HG02970 (cell line): ENCODE results near the gene LAD1.

Experiments
- ATAC-seq: cut with Tn5 transposase; IDR thresholded peaks from one replicate; pipeline ENCODE4 v1.9.1; 2021; ENCODE audit warnings: mild to moderate bottlenecking, moderate library complexity, moderate number of reproducible peaks; ENCODE audit not compliant: unreplicated experiment, low FRiP score

LAD1 gene

DNA sequence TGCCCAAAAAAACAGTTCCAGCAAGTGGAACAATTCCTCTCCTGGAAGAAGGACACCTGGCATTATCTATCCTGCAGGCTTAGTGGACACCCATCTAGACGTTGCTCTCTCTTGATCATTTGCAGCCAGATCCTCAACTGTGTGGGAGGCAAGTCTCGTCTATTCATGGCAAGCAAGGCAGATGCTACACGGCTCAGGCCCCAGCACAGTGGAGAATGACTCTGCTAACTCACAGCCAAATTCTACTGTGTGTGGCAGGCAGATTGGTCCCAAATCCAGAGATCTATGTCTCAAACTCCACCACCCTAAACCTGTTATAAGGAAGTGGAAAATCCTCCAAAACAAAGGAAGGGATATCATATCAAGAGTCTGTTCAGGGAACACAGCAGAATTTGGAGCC is 28.6 kb downstream of the LAD1 start:
- ATAC-seq: no peak

DNA sequence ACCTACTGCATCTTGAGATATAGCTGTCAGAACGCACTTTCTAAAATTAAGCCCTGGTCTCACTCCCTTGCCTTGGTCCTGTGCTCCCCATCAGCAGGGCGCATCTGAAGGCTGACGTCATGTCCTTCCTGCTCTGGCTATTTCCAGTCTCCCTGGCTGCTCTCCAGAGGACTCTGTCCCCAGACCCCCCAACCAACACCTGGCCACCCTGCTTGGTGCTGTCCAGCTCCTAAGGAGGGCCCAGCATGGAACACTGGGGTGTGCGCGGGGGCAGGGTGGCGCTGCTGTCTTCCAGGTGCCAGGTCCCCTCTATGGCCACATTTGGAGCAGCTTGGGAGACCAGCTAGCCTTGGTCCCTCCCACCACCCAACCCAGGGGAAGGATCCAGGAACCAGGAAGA is 29.9 kb downstream of the LAD1 start:
- no peak for ATAC-seq

DNA sequence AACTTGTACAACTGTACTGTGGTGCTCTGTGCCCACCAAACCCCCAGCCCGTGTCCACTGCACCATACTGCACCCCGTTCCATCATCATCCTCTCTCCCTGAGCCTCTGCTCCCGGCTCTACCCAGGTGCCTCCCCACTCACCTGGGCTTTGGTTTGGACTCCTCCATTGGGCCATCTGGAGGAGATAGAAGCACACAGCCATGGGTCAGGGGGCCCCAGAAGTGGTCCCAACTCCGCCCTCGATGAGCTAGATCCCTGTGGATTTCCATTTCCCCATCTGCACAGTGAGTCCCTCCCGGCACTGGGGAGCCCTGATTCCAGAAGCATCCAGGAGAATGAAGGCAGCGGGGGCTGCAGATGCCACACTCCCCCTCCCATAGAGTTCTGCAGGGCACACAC is 32.4 kb downstream of the LAD1 start:
- ATAC-seq: no peak

DNA sequence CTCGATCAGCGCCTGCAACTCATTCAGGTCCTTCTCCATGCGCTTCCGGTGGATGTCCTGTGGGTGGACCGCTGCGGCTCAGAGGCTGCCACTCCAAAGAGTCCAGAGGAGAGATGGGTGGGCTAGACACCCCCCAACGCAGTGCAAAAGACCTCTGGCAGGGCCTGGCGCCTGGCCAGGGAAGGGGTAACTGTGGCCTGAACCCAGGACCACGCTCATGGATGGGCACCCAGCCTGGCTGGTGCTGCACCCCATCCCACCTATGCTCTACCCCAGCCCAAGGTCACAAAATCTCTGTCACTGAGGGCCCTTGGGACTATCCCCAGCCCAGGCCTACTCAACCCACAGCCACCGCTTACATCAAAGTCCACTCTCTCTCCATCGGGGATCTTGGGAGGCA is 33.9 kb downstream of the LAD1 start:
- no peak for ATAC-seq

DNA sequence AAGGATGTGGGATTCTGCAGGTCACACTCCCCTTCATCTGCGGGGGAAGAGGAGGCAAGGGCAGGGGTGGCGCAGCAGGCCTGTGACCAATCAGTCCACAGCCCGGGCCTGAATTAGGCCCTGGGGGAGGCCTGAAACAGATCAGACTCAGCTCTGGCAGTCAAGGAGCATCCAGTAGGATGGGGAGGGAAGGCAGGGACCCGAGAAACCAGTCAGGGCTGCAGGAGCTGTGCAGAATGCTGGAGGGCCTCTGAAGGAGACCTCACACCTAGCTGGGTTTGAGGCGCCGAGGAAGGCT is 34.4 kb downstream of the LAD1 start:
- no peak for ATAC-seq

DNA sequence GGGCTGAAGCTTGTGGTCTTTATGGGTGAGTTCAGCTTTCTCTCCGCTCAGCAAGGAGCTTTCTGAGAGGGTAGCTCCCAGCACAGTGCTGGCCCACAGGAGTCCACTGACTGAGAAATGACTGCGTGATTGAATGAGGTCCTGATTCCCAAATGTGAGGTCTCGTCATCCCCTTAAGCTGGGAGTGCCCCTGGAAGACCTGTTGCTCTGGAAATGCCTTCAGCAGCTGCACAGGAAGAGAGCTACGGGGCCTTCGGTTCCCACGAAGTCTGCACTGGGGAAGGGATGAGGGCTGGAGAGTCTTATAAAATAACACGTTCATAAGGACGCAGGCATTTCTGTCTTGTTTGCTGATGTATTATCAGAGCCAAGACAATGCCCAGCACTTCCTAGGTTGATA is 35.7 kb downstream of the LAD1 start:
- ATAC-seq: no peak

DNA sequence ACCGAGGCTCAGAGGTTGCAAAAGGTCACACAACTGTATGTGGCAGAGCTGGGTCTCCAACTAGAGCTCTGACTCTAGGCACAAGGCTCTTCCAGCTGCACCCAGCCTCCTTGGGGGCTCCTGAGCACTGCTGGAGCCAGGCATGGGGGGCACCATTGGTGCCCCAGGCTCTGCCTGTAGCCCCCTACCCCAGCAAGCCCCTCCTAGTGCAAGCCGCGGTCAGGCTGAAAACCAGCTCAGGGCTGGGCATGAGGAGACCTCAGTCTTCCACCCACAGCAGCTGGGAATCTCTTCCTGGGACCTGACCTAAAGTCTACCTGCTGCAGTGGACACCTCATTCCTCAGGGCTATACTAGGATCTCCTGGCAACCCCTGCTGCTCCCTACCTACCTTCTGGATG is 36.2 kb downstream of the LAD1 start:
- ATAC-seq: no peak

DNA sequence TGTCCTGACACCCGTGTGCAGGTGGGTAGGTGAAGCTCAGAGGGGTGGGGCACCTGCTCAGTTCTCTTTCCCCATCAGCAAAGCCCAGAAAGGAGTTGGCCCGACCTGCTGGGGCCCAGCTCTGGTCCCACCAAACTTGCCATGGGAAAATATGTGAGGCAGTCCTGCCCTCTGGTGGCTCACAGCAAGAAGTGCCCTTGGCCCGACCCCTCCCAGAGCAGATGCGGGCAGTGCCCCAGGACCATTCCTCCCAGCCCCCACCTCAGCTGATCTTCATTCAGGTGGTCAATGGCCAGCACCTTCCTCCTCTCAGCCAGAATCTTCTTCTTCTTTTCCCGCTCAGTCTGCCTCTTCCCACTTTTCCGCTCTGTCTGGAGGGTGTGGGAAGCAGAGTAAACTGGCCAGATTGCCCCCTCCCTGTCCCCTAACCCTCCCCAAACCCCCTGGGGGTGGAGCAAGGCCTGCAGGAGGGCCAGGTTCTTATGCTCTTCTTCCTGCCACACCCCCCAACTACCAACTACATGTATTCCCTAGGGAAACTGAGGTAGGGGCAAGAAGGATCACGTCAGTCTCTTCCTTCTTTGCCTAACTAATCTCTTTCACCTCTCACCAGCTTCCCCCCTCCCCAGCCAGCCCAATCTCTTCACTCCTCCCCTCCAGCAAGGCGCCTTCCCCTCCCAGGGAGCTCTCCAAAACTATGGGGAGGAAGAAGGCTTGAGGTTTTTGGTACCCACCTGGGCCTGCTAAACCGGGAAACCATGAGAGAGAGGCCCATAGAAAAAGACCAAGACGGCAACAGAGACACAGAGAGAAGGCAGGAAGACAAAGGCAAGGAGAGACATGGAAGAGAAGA is 37.2 kb downstream of the LAD1 start:
- ATAC-seq: no peak

DNA sequence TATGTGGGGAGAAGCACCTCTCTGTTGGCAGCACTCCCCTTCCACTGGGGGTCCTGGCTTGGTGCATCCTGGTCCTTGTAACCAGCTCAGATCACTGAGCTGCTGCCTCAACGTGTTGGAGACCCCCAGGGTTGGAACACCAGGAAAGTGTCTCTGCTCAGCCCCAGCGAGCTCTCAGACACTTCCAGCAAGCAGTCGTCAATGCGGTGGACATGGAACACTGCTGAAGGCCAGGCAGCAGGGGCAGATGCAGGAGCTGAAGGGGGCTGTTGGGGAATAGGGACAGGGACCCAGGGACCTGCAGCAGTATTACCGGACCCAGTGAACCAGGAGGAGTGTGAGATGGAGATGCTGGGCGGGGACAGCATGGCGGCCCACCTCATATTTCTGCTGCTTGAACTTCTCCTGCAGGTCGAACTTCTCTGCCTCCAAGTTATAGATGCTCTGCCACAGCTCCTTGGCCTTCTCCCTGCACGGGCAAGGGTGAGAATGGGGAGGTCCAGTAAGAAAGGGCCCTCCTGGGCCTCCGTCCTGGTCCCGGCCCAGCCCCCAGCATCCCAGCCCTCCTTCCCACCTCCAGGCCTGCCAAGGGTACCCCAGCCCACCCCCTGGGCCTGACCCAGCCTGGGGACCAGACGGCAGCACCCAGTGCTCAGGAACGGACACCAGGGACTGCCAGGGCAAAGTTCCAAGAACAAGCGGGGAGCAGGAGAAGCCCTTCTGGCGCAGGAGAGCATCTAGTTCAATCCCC is 38.0 kb downstream of the LAD1 start:
- no peak for ATAC-seq

DNA sequence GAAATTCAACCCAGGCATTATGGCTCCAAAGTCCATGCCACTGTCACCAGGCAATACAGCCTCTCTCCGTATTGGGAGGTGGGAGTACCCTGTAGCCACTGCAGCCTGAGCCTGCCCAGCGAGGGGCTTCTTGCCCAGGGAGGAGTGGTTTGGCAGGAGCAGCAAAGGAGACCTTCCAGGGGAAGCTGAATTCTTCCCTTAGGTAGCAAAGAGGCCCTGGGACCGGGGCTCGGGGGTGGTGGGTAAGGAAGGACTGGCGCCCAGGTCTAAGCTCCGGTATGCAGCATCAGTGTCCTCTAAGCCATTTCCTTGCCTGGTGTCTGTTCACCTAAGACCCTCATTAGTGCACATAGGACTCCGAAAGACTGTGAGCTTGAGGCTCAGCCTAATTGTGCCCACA is 38.6 kb downstream of the LAD1 start:
- ATAC-seq: no peak

DNA sequence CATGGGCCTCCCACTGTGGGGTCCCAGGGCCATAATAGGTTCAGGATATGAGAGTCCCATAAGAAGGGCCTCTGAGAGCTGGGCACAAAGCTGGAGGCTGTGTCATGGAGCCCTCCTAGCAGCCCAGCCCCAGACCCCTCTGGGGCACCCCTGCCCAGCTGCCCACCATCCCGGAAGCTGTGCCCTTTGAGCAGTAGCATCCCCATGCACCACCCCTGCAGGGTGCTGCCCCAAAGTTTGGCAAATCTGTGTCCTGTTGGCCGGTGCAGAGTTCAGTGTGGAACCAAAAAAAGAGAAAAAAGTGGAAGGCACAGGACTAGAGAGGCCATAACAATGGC is 39.3 kb downstream of the LAD1 start:
- no peak for ATAC-seq

DNA sequence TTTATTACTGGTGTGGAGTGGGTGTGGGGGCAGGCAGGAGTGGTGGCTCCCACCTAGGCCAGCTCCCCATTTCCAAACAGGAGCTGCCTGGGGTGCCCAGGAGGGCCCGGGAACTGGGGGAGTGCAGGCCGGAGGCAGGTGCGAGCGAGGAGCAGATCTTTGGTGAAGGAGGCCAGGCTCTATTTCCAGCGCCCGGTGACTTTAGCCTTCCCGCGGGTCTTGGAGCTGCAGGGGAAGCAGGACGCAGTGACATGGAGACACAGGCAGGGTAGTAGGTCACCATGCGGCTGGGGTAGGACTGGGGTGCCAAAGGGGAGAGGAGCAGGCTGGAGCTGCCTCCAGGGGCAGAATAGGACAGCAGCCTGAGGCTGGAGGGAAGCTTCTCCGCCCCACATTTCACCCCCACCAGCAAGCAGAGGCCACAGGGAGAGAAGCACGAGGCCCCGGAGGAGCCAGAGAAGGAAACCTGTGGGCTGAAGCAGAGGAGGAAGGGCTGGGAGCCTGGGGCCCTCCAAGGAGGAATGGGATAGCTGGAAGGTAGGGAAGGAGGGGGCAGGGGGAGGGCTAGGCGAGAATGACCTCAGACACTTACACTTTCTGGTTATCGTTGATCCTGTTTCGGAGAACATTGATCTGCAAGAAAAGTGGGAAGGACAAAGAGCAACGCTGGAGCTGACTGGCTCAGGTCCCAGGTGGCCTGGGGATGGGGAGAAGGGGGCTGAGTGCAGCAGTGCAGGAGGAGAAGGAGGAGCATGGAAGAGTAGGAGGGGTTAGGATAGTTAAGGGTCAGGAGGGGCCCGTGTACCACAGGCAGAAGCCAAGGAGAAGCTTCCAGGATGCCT is 39.9 kb downstream of the LAD1 start:
- no peak for ATAC-seq

DNA sequence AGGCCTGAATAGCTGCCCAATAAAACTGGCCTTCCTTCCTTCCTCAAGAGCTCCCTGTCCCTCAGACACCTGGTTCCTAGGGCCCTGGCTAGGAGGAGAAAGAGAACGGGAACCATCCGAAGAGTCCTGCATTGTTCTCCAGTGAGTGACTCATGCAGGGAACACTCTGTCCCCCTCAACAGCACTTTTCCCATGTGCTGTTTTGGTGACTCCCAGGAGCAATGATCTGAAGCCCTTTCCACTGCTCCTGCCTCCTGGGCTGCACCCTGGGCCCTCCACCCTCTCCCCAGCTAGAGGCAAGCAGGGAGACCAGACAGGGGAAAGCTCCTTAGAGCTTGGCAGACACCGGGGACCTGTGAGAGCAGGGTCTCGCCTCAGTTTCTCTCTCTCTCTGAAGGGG is 40.5 kb downstream of the LAD1 start:
- ATAC-seq: no peak

DNA sequence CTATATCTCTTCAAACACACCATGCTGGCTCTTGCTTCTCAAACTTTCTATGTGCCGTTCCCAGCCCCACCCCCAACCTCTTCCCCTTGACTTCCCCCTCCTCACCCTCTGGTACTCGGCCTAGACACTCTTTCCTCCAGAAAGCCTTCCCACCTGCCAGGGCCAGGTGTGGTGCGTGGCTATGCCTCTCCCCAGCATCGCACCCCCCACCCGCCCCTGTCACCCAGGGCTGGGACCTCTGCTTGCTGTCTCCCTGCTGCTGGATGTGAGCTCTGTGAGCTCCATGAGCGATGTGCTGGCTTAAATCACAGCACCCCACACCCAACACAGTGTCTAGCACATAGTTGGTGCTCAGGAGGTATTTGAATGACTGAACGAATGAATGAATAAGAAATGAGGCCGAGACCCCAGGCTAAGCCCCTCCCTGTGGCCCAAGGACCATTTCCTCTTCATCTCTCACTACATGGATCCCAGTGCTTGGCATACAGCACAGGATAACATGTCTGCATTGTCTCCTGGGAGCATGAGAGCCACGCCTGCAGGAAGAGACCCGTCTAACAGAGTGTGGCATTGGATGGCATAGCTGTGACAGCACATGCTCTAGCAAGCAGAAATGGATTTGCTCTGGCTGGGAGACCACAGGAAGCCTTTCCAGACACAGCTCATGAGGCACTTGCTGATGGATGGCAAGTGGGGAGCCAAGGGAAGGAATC is 41.3 kb downstream of the LAD1 start:
- no peak for ATAC-seq

DNA sequence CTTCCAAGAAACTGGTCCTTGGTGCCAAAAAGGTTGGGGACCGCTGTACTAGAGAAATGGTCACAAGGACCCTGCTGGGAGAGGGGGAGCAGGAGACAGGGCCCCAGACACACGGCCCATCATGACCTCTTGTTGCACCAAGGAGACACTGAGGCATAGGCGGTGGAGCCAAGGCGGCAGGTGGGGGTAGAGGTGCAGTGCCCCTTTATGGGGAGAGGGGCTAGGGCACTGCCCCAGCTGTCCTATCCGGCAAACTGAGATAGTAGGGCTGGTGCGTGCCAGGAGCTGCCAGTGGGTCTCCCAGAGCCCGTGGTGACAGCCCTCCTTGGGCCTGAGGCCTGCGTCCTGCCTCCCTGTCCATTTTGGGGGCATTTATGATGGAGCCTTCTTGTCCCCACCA is 41.9 kb downstream of the LAD1 start:
- ATAC-seq: no peak

DNA sequence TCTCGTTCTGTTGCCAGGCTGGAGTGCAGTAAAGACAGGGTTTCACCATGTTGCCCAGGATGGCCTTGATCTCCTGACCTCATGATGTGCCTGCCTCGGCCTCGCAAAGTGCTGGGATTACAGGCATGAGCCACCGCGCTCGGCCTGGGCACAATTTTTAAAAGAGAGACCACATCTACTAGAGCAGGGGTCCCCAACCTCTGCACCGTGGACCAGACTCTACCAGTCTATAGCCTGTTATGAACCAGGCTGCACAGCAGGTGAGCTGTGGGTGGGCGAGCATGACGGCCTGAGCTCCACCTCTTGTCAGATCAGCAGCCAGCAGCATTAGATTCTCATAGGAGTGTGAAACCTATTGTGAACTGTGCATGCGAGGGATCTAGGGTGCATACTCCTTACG is 42.4 kb downstream of the LAD1 start:
- ATAC-seq: no peak

DNA sequence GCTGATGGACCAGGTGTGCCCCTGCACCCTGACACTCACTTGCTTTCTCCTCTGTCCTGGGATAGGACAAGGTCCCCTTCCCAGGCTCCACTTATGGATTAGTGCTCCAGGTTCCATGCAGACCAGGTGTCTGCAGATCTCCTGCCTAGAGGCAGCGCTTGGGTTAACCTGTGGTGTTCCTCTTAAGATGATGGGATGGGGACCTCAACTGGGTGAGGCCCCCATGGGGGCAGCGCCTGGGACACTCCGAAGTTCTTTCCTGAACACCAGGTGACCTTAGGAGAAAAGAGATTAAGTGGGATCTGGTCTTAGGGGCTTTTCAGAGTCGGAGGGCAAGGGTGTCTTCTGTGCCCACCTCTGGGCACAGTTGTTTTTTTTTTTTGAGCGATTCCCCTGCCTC is 42.9 kb downstream of the LAD1 start:
- no peak for ATAC-seq

DNA sequence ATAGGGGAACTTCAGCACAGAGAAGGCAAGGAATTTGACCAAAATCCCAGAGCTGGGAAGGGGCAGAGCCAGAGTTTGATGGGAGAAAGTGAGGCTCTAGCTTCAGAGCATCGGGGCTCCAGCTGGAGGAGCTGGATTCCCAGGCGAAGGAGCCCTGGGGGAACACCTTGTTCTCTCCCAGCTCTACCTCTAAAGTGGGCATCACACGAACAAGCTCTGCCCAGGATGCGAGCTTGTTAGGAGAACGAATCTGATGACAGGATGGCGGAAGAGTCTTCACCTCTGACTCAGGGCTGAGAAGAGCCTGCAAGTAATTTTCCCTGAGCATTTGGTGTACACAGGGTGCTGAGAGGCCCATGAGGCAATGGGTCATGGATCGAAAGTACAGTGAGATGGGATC is 43.7 kb downstream of the LAD1 start:
- ATAC-seq: no peak

DNA sequence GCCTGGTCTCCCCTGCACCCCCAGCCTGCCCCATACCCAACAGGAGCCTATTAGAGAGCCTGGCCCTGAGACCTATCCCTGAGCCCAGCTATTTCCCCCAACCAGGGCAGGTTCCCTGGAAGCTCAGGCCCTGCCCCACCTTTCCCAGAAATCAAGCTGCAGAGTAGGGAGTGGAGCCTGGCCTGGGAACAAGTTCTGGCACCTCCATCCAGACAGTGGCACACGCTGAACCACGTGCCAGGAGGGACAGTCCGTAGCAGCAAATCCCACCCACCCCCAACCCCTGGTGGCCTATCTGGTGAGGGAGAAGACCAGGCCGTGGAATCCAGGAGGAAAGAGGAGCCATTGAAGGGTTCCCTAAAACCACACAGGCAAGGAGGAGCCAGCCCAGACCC is 44.2 kb downstream of the LAD1 start:
- no peak for ATAC-seq

DNA sequence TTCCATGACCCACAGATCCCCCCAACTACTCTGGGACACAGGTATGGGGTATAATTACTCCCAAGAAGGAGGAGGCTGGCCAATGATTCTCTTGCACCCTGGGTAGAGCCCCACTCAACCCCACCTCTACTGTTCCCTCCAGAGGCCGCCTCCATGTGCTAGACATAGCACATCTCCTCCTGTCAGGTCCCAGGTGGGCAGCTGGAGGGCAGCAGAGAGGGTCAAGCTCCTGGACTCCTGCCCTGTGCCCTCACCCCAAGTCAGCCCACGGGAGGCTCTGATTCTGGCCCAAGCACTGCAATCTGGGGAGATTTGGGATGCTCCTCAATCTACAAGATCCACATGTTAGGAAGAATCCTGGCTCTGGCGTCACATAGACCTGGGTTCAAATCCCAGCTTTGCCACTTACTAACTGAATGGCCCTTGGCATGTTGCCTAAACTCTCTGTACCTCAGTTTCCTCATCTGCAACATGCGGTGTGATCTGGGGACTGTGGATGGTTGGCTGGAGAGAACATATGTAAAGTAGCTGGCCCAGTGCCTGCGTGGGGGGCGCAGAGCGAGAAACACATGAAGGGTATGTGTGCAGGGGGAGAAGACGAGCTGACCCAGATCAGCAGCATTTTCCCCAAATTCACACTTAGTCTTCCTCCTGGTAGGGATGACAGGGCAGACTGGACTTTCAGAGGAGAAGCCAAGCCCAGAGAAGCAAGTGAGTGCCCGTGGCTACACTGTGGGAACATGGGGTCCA is 44.8 kb downstream of the LAD1 start:
- ATAC-seq: no peak
